ENCODE measurements around the gene IER5. TPM values are rescaled to one million over a fixed set of nuclear protein-coding genes. Genes with fewer than 3 reads are reported as not detected.
"Not testable (repeated sequence)": the region's sequence is repeated elsewhere in the genome, so short reads cannot be mapped to it uniquely, and the experiment has no call there.

Gene IER5
- total RNA-seq, 1 experiment from 2014 or later = 21.2 TPM

- no peak overlapping the region for H3K4me3 ChIP-seq
- peaks cover 9% of the 10 kb centered on the region for H3K9me3 ChIP-seq (ENCODE audit: insufficient read depth, low read depth)
- no peaks in the 10 kb centered on the region for H4K20me1 ChIP-seq (ENCODE audit: insufficient read depth)
- H3K4me1 ChIP-seq (replicated peaks; ENCODE audit: insufficient read depth) = peaks cover 92% of the 10 kb centered on the region
- intact Hi-C loops (cut with micrococcal nuclease; ENCODE audit: unreplicated experiment) = loop anchor here (5.0 kb wide), 1 partner anchor 37 kb away; no protein-coding TSS in a partner anchor
- H3K27me3 ChIP-seq (ENCODE audit: insufficient read depth, low read depth) = no peaks in the 10 kb centered on the region
- H3K9me2 ChIP-seq (ENCODE audit: insufficient read depth) = no peaks in the 10 kb centered on the region
- H3K4me2 ChIP-seq = peak overlapping the region; percentile 88; the same call in 1 of the 2 replicates
- peak overlapping the region; percentile 99 for H3K27ac ChIP-seq
- POLR2A ChIA-PET (ENCODE audit: unreplicated experiment) = interaction anchor here (0.6 to 1.1 kb wide), 2 partner anchors 10 to 92 kb away, joined by 3 to 5 read pairs; no protein-coding TSS in a partner anchor
- CTCF ChIA-PET = interaction anchor here (0.6 kb wide), 1 partner anchor 528 kb away, joined by 3 read pairs; no protein-coding TSS in a partner anchor
- H3K79me2 ChIP-seq (ENCODE audit: low read depth) = peaks cover 18% of the 10 kb centered on the region
- H3K36me3 ChIP-seq (ENCODE audit: low read depth) = no peaks in the 10 kb centered on the region
- no peak overlapping the region for H2AFZ ChIP-seq
- BruUV-seq (replicated peaks) = no TSS peak
- peaks cover 67% of the 10 kb centered on the region for H3F3A ChIP-seq (ENCODE audit: insufficient read depth, low read depth)
- TF ChIP-seq EZH2 (IDR thresholded peaks at IDR 0.05; ENCODE audit: low read depth) (no peak), CTCF (conservative IDR thresholded peaks at IDR 0.05) (no peak)
- DNase-seq = no peak
These were observed 26.3 kb downstream of the IER5 start for GRCh38 chr1:181114574-181115367.

- Histone ChIP-seq H3K9me3 (ENCODE audit: insufficient read depth, low read depth) (peaks cover 9% of the 10 kb centered on the region), H3K4me2 (peak overlapping the region; percentile 18; the same call in 1 of the 2 replicates), H2AFZ (no peak overlapping the region), H3K27me3 (ENCODE audit: insufficient read depth, low read depth) (no peaks in the 10 kb centered on the region), H3K4me3 (no peak overlapping the region), H3K27ac (peak overlapping the region; percentile 99), H3K4me1 (replicated peaks; ENCODE audit: insufficient read depth) (peaks cover 92% of the 10 kb centered on the region), H4K20me1 (ENCODE audit: insufficient read depth) (no peaks in the 10 kb centered on the region), H3K79me2 (ENCODE audit: low read depth) (peaks cover 17% of the 10 kb centered on the region), H3K9me2 (ENCODE audit: insufficient read depth) (no peaks in the 10 kb centered on the region), H3F3A (ENCODE audit: insufficient read depth, low read depth) (peaks cover 71% of the 10 kb centered on the region), H3K36me3 (ENCODE audit: low read depth) (no peaks in the 10 kb centered on the region)
- DNase-seq = no peak
- intact Hi-C loops (cut with micrococcal nuclease; ENCODE audit: unreplicated experiment) = loop anchor here (5.0 kb wide), 1 partner anchor 38 kb away; no protein-coding TSS in a partner anchor
- no TSS peak for BruUV-seq (replicated peaks)
- ChIA-PET CTCF (interaction anchor here (0.6 kb wide), 1 partner anchor 529 kb away, joined by 3 read pairs; no protein-coding TSS in a partner anchor), POLR2A (ENCODE audit: unreplicated experiment) (interaction anchor here (0.6 kb wide), 1 partner anchor 92 kb away, joined by 5 read pairs; no protein-coding TSS in a partner anchor)
- TF ChIP-seq CTCF (conservative IDR thresholded peaks at IDR 0.05) (no peak), EZH2 (IDR thresholded peaks at IDR 0.05; ENCODE audit: low read depth) (no peak)
These were observed 26.8 kb downstream of the IER5 start for GRCh38 chr1:181115368-181115684.

DNA sequence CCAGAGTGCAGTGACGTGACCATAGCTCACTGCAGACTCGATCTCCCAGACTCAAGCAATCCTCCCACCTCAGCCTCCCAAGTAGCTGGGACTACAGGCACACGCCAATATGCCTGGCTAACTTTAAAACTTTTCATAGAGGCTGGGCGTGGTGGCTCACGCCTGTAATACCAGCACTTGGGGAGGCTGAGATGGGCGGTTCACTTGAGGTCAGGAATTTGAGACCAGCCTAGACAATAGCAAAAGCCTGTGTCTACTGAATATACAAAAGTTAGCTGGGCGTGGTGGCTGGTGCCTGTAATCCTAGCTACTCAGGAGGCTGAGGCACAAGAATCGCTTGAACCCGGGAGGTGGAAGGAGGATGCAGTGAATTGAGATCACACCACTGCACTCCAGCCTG lies 27.5 kb downstream of the IER5 start:
- CTCF ChIA-PET; H2AFZ ChIP-seq; H3K9me3 ChIP-seq (ENCODE audit: insufficient read depth, low read depth); H3K9me2 ChIP-seq (ENCODE audit: insufficient read depth); H3K27me3 ChIP-seq (ENCODE audit: insufficient read depth, low read depth); H4K20me1 ChIP-seq (ENCODE audit: insufficient read depth); H3K36me3 ChIP-seq (ENCODE audit: low read depth); H3K4me3 ChIP-seq; BruUV-seq (replicated peaks); POLR2A ChIA-PET (ENCODE audit: unreplicated experiment): not testable (repeated sequence)
- Histone ChIP-seq H3K4me1 (replicated peaks; ENCODE audit: insufficient read depth) (peaks cover 92% of the 10 kb centered on the region), H3K4me2 (peak overlapping the region; percentile 18), H3F3A (ENCODE audit: insufficient read depth, low read depth) (peaks cover 74% of the 10 kb centered on the region), H3K79me2 (ENCODE audit: low read depth) (peaks cover 12% of the 10 kb centered on the region; the same call in 1 of the 2 replicates), H3K27ac (peak overlapping the region; percentile 99)
- peak in 1 of 2 experiments; percentile 64 for DNase-seq
- intact Hi-C loops (cut with micrococcal nuclease; ENCODE audit: unreplicated experiment) = loop anchor here (5.0 kb wide), 1 partner anchor 39 kb away; no protein-coding TSS in a partner anchor

All from PC-9 (cell line).